ENCODE results near the gene CLDN1. TPM values are rescaled to one million over a fixed set of nuclear protein-coding genes. Genes with fewer than 3 reads are reported as not detected.

The CLDN1 gene
- total and polyA plus RNA-seq, 2 of the 13 experiments (the other 11 are each of a cell fraction or from before 2014, with no cell fraction given): 42.7 to 51.6 TPM

- peak; percentile 78; the same call in 1 of the 2 replicates for TF ChIP-seq CREM (IDR thresholded peaks at IDR 0.05)
- TF ChIP-seq CREM (CRISPR knock-in tag; IDR thresholded peaks at IDR 0.05): no peak
- TF ChIP-seq ZNF646 (CRISPR knock-in tag; IDR thresholded peaks at IDR 0.05): no peak
- TF ChIP-seq ZNF672 (CRISPR knock-in tag; IDR thresholded peaks at IDR 0.05): no peak
- TF ChIP-seq MED13 (CRISPR knock-in tag; IDR thresholded peaks at IDR 0.05): peak; percentile 89
- TF ChIP-seq ZNF639 (CRISPR knock-in tag; conservative IDR thresholded peaks at IDR 0.05): no peak
- 0 out of 2 replicates have a peak, but pooled peaks have one; percentile 20 for TF ChIP-seq ZNF264 (CRISPR knock-in tag; IDR thresholded peaks at IDR 0.05)
- TF ChIP-seq AGO2 (optimal IDR thresholded peaks at IDR 0.05; ENCODE audit: low read depth, low read length): no peak
- TF ChIP-seq NBN (conservative IDR thresholded peaks at IDR 0.05): no peak
These were observed 23.0 kb upstream of the CLDN1 start (continued) for GRCh38 chr3:190345027-190345821.
